SU-DHL-6 (cell line): ENCODE measurements around the gene CCDC116.

Source experiments
- CTCF ChIP-seq: fragments of 200-600 bp; sonication (generic); IDR thresholded peaks from one replicate; pipeline ENCODE4 v1.5.1; 2017; ENCODE audit warnings: antibody characterized with exemption, mild to moderate bottlenecking, low read length, moderate library complexity; ENCODE audit not compliant: insufficient read depth, poor library complexity, severe bottlenecking
- EZH2phosphoT487 ChIP-seq: fragments of 200-600 bp; sonication (generic), shearing (Covaris generic); conservative IDR thresholded peaks from 2 replicates; pipeline ENCODE4 v1.6.1; 2018; ENCODE audit warnings: mild to moderate bottlenecking, antibody characterized with exemption, low read length, moderate library complexity, mixed read lengths

- TF ChIP-seq CTCF: no peak
- no peak for TF ChIP-seq EZH2phosphoT487
Observed at GRCh38 chr22:21650280-21650679, 17.7 kb downstream of the CCDC116 start.
